ENCODE results near the gene CCSER1. TPM values are rescaled to one million over a fixed set of nuclear protein-coding genes. Genes with fewer than 3 reads are reported as not detected.

CCSER1 gene
- not detected in 5 replicates for total RNA-seq (2022; extraction: Qiagen RNA extraction; ENCODE audit: low read depth)

DNA sequence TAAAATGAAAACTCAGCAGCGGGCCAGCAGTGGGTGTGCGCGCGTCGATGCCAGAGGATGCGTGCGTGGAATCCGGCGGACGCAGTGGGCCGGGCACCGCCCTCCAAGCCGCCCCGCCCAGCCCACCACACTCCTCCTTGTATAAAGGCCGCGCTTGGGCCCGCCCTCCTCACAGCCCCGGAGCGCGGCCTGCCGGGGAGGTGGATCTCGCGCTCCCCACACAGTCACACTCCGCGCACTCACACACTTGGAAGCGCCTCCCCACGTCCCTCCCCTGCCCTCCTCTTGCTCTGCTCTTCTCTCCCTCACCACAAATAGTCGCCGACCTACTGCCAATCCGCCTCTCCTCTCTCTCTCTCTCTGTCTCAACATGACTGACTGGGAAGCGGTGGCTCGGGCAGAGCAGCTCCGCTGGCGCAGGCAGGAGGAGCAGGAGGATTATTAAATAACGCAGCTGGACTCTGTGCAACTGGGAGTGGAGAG, at the start of gene CCSER1:
Gene CCSER1, plus strand, starts transcription at position 172 of the 483 bp plus-strand sequence.

Other genes with a start within 250 kb of the CCSER1 start
- gene MMRN1, start 232.5 kb upstream of the CCSER1 start, total RNA-seq (2022; extraction: Qiagen RNA extraction; ENCODE audit: low read depth) = not detected in 5 replicates